CD4-positive, alpha-beta T cell treated with Interleukin-1 beta for 1 hour (primary cell): ENCODE results near the gene CREB3.
A peak's percentile ranks its signal among the peaks of the same experiment; 100 is the strongest.

Experiments used
- DNase-seq, 2 donors: peaks; one replicate each; pipeline ENCODE4 v3.0.0-alpha.2; 2020 to 2022

CREB3 gene

GRCh38 chr9:35703906-35704672 is 28.4 kb upstream of the CREB3 start:
- no peak for DNase-seq

- no peak for DNase-seq
These were observed 27.1 kb upstream of the CREB3 start for GRCh38 chr9:35705372-35705771.

DNA sequence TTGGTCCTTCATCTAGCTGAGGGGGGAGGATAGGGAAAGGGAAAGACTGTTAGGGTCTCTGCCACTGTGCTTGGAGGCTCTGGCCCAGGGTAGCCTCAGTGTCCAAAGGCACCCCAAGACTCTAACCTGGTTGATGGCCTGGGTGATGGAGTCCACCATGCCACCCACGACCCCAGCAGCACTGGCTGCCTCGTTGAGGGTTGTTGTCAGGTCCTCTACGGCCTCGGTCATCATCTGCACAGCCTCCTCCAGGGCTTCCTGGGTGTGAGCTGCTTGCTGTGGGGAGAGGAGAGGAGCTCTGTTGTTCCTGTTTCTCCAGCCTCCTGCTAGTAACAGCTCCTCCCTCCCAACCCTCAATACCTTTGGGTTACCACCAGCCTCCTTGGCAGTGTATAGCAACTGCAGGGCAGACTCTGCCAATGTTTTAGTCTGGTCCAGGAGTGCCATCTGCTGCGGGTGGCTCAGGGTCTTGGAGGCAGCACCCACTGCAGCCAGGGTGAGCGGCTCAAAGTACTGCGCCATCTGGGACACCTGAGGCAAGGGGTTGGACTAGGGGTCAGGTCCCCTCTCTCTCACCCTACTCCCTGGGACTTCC is 26.5 kb upstream of the CREB3 start:
- no peak for DNase-seq

- DNase-seq, result no peak
These were observed 25.5 kb upstream of the CREB3 start for GRCh38 chr9:35706951-35707350.

- DNase-seq, result no peak
These were observed 24.3 kb upstream of the CREB3 start for GRCh38 chr9:35708146-35708545.

DNA sequence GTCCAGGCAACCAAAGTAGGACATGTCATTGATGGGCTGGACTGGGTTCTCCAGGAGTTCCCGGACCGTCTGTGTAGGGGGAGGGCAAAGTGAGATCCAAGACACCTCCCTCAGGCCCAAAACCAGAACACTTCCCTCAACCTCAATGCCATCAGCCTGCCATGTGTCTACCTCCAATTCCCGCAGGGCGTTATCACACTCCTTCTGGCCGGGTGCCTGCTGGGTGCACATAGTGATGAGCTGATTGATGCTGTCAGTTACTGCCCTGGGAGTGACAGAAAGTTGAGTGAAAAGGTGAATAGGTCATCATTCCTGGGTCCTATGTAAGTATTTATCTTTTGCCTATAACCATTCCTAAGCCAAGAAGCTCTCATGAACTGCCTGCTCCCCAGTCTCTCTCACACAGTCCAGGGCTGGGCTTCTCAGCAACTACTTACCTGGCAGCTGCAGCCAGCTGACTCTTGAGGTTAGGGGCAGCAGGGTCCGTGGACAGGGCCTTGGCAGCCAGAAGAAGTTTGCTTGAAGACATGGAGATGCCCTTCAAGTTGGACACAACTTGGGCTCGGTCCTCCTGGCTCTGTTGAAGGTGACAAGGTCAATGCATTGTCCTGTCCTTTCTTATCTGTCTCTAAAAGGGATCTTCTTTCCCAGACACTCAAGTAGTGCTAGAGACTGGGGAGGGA is 21.5 kb upstream of the CREB3 start:
- no peak for DNase-seq

GRCh38 chr9:35711501-35712428 is 20.7 kb upstream of the CREB3 start:
- no peak for DNase-seq

DNA sequence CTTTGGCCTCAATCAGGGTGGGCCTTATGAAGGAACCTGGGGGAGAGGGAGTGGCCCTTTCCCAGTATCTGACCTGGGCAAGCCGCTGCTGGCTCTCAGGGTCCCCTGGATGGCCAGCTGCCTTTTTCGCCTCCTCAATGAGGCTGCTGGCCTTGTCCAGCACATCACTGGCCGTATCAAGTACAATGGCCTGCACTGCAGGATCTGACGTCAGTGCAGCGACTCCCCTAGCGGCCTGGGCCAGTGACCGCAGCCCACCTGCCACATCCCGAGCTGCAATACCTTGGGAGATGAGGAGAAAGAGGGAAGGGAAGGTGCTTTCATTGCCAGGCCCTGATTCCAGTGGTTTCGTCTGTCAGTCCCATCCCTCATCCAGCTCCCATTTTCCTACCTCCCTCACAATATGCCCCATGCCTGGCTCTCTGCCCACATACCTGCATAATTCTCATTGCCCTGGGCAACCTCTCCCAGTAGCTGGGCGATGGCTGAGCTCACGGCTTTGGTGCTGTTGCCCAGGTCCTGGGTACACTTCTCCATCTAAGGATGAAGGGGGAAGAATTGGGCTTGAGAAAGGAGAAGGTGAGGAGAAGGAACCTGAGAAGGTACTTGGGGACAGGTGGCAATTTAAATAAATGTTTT is 19.6 kb upstream of the CREB3 start:
- no peak for DNase-seq

- DNase-seq, result no peak
These were observed 18.9 kb upstream of the CREB3 start for GRCh38 chr9:35713578-35713977.

DNA sequence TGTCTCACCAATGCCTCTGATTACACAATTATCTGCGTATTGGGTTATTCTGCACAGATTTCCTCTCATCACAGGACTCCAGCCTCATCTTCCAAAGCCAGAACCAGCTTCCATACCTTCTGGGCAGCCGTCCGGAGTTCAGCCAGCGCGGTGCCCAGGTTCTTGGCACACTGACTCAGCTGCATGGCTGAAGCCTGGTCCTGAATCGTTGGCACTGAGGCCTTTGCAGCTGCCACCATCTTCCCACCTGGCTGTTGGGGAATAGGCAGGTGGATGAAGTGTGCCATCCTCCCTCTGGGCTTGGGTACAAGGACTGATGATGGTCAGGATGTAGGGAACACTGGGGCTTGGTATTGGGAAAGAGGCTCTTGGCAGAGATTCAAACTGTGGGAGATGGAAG is 18.3 kb upstream of the CREB3 start:
- DNase-seq, result no peak

- no peak for DNase-seq
These were observed 17.8 kb upstream of the CREB3 start for GRCh38 chr9:35714579-35715252.

DNA sequence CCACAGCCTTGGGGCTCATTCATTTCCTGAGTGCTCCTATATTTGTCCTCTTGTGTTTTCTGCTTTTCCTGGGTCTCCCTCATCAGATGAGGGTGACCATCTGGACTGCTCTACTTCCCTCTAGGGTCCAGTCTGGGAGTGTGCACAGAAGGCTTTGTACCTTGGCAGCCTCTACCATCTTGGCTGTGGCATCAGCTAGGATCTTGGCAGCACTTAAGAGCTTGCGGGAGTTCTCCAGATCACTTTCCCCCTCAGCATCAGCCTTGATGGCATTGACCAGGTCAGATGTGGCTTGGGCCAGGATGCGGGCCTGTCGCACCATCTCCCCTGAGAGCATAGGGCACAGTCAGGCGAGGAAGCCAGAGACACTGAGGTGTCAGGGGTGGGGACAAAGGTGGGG is 16.2 kb upstream of the CREB3 start:
- no peak for DNase-seq

- DNase-seq, result no peak
These were observed 15.2 kb upstream of the CREB3 start for GRCh38 chr9:35717132-35717870.

DNA sequence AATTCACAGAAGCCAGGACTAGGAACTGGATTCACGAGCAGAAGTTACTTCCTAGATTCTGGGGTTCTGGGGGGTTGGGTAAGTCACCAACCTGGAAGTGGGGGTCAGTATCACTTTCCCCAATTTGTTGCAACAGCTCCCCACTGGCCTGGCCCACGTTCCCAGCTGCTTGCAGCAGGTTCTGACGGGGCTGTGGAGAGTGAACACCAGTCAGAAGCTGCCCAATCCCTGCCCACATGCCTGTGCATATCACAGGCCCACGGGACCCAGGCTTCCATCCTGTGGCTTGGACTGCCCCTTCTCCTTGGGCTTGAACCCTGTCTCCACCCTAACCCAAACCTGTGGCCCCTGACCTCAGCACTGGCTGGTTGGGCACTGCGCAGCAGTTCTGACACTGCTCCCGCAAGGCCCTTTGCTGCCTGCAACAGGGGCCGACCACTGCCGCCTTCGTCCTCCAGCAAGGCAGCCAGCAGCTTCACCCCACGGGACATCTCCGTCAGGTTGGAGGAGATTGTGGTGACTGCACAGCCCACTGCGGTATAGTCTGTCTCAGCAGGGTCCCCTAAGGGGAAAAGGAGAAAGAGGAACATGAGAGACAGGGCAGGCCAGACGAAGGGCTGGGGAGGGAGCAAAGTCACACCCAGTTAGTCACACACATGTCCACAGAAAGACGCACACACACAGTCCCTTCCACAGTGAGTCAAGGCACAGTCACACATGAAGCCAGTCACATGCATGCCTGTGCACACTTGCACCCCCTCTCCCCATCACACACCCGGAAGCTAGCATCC is 13.6 kb upstream of the CREB3 start:
- DNase-seq, result peak in 1 of 2 donors; percentile 64

GRCh38 chr9:35719546-35719945 is 12.9 kb upstream of the CREB3 start:
- no peak for DNase-seq

GRCh38 chr9:35723426-35723825 is 9.0 kb upstream of the CREB3 start:
- no peak for DNase-seq

- no peak for DNase-seq
These were observed 8.6 kb upstream of the CREB3 start for GRCh38 chr9:35723908-35724307.

- DNase-seq, result no peak
These were observed 7.1 kb upstream of the CREB3 start for GRCh38 chr9:35725362-35725761.

DNA sequence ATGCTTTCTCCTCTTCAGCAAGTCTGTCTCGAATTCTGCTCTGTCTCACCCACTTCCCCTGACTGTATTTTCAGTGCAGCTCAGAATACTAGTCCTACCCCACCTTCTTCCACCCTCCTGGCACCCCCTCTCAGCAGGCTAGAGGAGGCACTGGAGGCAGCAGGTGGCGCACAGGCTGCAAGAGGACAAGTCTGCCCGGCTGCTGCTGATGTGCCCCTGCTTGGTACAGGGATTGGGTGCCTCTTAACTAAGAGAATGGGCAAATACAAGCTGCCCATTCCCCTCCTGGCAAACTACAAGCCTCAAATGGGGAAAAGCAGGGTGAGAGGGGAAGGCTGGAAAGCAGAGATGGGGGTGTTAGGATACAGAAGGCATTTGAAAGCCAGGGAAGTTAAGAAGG is 5.5 kb upstream of the CREB3 start:
- DNase-seq, result peak; percentile 34 to 63

- no peak for DNase-seq
These were observed 4.8 kb upstream of the CREB3 start for GRCh38 chr9:35727676-35728040.
